GM21717 (cell line): ENCODE measurements around the gene CRABP1.

Experiments
- ATAC-seq: cut with Tn5 transposase; IDR thresholded peaks from one replicate; pipeline ENCODE4 v1.9.1; 2021; ENCODE audit warnings: mild to moderate bottlenecking, moderate library complexity; ENCODE audit not compliant: unreplicated experiment

The CRABP1 gene

GRCh38 chr15:78316283-78317083, 23.7 kb upstream of the CRABP1 start:
- ATAC-seq: no peak

- no peak for ATAC-seq
These were observed 22.9 kb upstream of the CRABP1 start for GRCh38 chr15:78317145-78317836.

GRCh38 chr15:78319588-78319987, 20.6 kb upstream of the CRABP1 start:
- ATAC-seq: no peak

GRCh38 chr15:78320183-78320582, 20.0 kb upstream of the CRABP1 start:
- ATAC-seq: no peak

GRCh38 chr15:78321041-78321570, 19.0 kb upstream of the CRABP1 start:
- no peak for ATAC-seq

GRCh38 chr15:78321786-78322185, 18.4 kb upstream of the CRABP1 start:
- ATAC-seq: no peak

- no peak for ATAC-seq
These were observed 17.9 kb upstream of the CRABP1 start for GRCh38 chr15:78322243-78322642.

- ATAC-seq: no peak
These were observed 17.2 kb upstream of the CRABP1 start for GRCh38 chr15:78322724-78323521.

- ATAC-seq: no peak
These were observed 16.5 kb upstream of the CRABP1 start for GRCh38 chr15:78323693-78324092.

- ATAC-seq: no peak
These were observed 16.0 kb upstream of the CRABP1 start for GRCh38 chr15:78324144-78324543.

- no peak for ATAC-seq
These were observed 14.9 kb upstream of the CRABP1 start for GRCh38 chr15:78325092-78325843.

- no peak for ATAC-seq
These were observed 12.7 kb upstream of the CRABP1 start for GRCh38 chr15:78327466-78327865.

GRCh38 chr15:78329625-78330024, 10.5 kb upstream of the CRABP1 start:
- no peak for ATAC-seq

GRCh38 chr15:78334845-78335244, 5.3 kb upstream of the CRABP1 start:
- ATAC-seq: no peak

GRCh38 chr15:78335985-78336384, 4.2 kb upstream of the CRABP1 start:
- no peak for ATAC-seq

GRCh38 chr15:78338781-78339180, 1.4 kb upstream of the CRABP1 start:
- ATAC-seq: no peak

GRCh38 chr15:78339559-78339958, 594 bp upstream of the CRABP1 start:
- no peak for ATAC-seq

GRCh38 chr15:78341057-78341987, 1.2 kb downstream of the CRABP1 start:
- ATAC-seq: no peak

- no peak for ATAC-seq
These were observed 1.9 kb downstream of the CRABP1 start for GRCh38 chr15:78342021-78342420.
